HG03103 (cell line): ENCODE results near the gene KRT77.

Experiments
- ATAC-seq: cut with Tn5 transposase; IDR thresholded peaks from one replicate; pipeline ENCODE4 v1.9.1; 2021; ENCODE audit warnings: low read depth; ENCODE audit not compliant: unreplicated experiment

KRT77 gene

GRCh38 chr12:52694151-52694550 is 9.2 kb downstream of the KRT77 start:
- ATAC-seq = no peak

GRCh38 chr12:52693261-52693660 is 10.1 kb downstream of the KRT77 start:
- ATAC-seq = no peak

GRCh38 chr12:52692254-52692653 is 11.1 kb downstream of the KRT77 start:
- ATAC-seq = no peak

GRCh38 chr12:52691841-52692150 is 11.5 kb downstream of the KRT77 start:
- ATAC-seq = no peak

GRCh38 chr12:52691076-52691840 is 12.1 kb downstream of the KRT77 start:
- ATAC-seq = no peak

- ATAC-seq = no peak
Measured at GRCh38 chr12:52690351-52691075, 12.8 kb downstream of the KRT77 start.

- ATAC-seq = no peak
Measured at GRCh38 chr12:52689936-52690335, 13.4 kb downstream of the KRT77 start.

- no peak for ATAC-seq
Measured at GRCh38 chr12:52689239-52689638, 14.1 kb downstream of the KRT77 start.

GRCh38 chr12:52688481-52688880 is 14.8 kb downstream of the KRT77 start:
- no peak for ATAC-seq

- no peak for ATAC-seq
Measured at GRCh38 chr12:52687497-52688385, 15.6 kb downstream of the KRT77 start.

- ATAC-seq = no peak
Measured at GRCh38 chr12:52686756-52687487, 16.4 kb downstream of the KRT77 start.

- ATAC-seq = no peak
Measured at GRCh38 chr12:52686063-52686462, 17.3 kb downstream of the KRT77 start.

- ATAC-seq = no peak
Measured at GRCh38 chr12:52685406-52685890, 17.9 kb downstream of the KRT77 start.

- ATAC-seq = no peak
Measured at GRCh38 chr12:52684431-52684830, 18.9 kb downstream of the KRT77 start.

- no peak for ATAC-seq
Measured at GRCh38 chr12:52683575-52684300, 19.6 kb downstream of the KRT77 start.

GRCh38 chr12:52682938-52683574 is 20.3 kb downstream of the KRT77 start:
- ATAC-seq = no peak

GRCh38 chr12:52682381-52682660 is 21.0 kb downstream of the KRT77 start:
- no peak for ATAC-seq

- ATAC-seq = no peak
Measured at GRCh38 chr12:52681526-52682380, 21.6 kb downstream of the KRT77 start.

GRCh38 chr12:52680363-52680762 is 23.0 kb downstream of the KRT77 start, which contains the start of gene KRT1:
Gene KRT1, minus strand, starts transcription at chr12:52680407. Its CDS starts 59 bp downstream, at chr12:52680348.
- no peak for ATAC-seq
